ENCODE measurements around the gene ZFAND4.

GRCh38 chr10:45578384-45578971 lies 94.1 kb downstream of the ZFAND4 start:
- TF ChIP-seq, protein P1, sequence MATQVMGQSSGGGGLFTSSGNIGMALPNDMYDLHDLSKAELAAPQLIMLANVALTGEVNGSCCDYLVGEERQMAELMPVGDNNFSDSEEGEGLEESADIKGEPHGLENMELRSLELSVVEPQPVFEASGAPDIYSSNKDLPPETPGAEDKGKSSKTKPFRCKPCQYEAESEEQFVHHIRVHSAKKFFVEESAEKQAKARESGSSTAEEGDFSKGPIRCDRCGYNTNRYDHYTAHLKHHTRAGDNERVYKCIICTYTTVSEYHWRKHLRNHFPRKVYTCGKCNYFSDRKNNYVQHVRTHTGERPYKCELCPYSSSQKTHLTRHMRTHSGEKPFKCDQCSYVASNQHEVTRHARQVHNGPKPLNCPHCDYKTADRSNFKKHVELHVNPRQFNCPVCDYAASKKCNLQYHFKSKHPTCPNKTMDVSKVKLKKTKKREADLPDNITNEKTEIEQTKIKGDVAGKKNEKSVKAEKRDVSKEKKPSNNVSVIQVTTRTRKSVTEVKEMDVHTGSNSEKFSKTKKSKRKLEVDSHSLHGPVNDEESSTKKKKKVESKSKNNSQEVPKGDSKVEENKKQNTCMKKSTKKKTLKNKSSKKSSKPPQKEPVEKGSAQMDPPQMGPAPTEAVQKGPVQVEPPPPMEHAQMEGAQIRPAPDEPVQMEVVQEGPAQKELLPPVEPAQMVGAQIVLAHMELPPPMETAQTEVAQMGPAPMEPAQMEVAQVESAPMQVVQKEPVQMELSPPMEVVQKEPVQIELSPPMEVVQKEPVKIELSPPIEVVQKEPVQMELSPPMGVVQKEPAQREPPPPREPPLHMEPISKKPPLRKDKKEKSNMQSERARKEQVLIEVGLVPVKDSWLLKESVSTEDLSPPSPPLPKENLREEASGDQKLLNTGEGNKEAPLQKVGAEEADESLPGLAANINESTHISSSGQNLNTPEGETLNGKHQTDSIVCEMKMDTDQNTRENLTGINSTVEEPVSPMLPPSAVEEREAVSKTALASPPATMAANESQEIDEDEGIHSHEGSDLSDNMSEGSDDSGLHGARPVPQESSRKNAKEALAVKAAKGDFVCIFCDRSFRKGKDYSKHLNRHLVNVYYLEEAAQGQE (IDR thresholded peaks at IDR 0.05): no peak
- TF ChIP-seq, protein P2, sequence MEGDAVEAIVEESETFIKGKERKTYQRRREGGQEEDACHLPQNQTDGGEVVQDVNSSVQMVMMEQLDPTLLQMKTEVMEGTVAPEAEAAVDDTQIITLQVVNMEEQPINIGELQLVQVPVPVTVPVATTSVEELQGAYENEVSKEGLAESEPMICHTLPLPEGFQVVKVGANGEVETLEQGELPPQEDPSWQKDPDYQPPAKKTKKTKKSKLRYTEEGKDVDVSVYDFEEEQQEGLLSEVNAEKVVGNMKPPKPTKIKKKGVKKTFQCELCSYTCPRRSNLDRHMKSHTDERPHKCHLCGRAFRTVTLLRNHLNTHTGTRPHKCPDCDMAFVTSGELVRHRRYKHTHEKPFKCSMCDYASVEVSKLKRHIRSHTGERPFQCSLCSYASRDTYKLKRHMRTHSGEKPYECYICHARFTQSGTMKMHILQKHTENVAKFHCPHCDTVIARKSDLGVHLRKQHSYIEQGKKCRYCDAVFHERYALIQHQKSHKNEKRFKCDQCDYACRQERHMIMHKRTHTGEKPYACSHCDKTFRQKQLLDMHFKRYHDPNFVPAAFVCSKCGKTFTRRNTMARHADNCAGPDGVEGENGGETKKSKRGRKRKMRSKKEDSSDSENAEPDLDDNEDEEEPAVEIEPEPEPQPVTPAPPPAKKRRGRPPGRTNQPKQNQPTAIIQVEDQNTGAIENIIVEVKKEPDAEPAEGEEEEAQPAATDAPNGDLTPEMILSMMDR (IDR thresholded peaks at IDR 0.05; ENCODE audit: low read depth, low read length, missing input control): no peak
- no peak for TF ChIP-seq EGR1 (IDR thresholded peaks at IDR 0.05; ENCODE audit: low read depth in 2 of 2)
- TF ChIP-seq, protein P3, sequence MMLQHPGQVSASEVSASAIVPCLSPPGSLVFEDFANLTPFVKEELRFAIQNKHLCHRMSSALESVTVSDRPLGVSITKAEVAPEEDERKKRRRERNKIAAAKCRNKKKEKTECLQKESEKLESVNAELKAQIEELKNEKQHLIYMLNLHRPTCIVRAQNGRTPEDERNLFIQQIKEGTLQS (IDR thresholded peaks at IDR 0.05): no peak
- no peak for TF ChIP-seq RAD21 (IDR thresholded peaks at IDR 0.05)

Measured in liver (tissue), 3 donors.